HS-5 (cell line): ENCODE data around the gene ZSCAN5B.
"Not testable (repeated sequence)": the region's sequence is repeated elsewhere in the genome, so short reads cannot be mapped to it uniquely, and the experiment has no call there.

Experiments
- DNase-seq: peaks from one replicate; pipeline ENCODE4 v3.0.0-alpha.2; 2012; ENCODE audit warnings: low read depth

Gene ZSCAN5B

GRCh38 chr19:56197646-56198045 is at the start of gene ZSCAN5B:
Gene ZSCAN5B (minus strand): TSS chr19:56197783. CDS start chr19:56193052, 4,731 bp downstream.
- DNase-seq = not testable (repeated sequence)

- not testable (repeated sequence) for DNase-seq
These were observed 48.2 kb upstream of the ZSCAN5B start for GRCh38 chr19:56245764-56246163.

GRCh38 chr19:56245121-56245740 is 47.6 kb upstream of the ZSCAN5B start:
- peak; percentile 41 for DNase-seq

- DNase-seq = no peak
These were observed 25.9 kb upstream of the ZSCAN5B start for GRCh38 chr19:56223481-56223880.

- DNase-seq = no peak
These were observed 25.3 kb upstream of the ZSCAN5B start for GRCh38 chr19:56222901-56223300.

- no peak for DNase-seq
These were observed 24.3 kb upstream of the ZSCAN5B start for GRCh38 chr19:56221851-56222250.

- not testable (repeated sequence) for DNase-seq
These were observed 23.9 kb upstream of the ZSCAN5B start for GRCh38 chr19:56221442-56221841.

- no peak for DNase-seq
These were observed 21.4 kb upstream of the ZSCAN5B start for GRCh38 chr19:56218961-56219360.

GRCh38 chr19:56217039-56217949 is 19.7 kb upstream of the ZSCAN5B start:
- no peak for DNase-seq

GRCh38 chr19:56211718-56212117 is 14.1 kb upstream of the ZSCAN5B start:
- no peak for DNase-seq

GRCh38 chr19:56210036-56210435 is 12.5 kb upstream of the ZSCAN5B start:
- DNase-seq = not testable (repeated sequence)

GRCh38 chr19:56209091-56209490 is 11.5 kb upstream of the ZSCAN5B start:
- DNase-seq = no peak

GRCh38 chr19:56207581-56207980 is 10.0 kb upstream of the ZSCAN5B start:
- DNase-seq = not testable (repeated sequence)

- DNase-seq = no peak
These were observed 4.4 kb upstream of the ZSCAN5B start, which contains the start of gene ZSCAN5C for GRCh38 chr19:56201973-56202372. Gene ZSCAN5C (plus strand): TSS chr19:56202273. CDS start chr19:56205914, 3,641 bp downstream.

GRCh38 chr19:56199687-56200086 is 2.1 kb upstream of the ZSCAN5B start:
- no peak for DNase-seq

- DNase-seq = no peak
These were observed 3.5 kb downstream of the ZSCAN5B start for GRCh38 chr19:56193981-56194640.

- no peak for DNase-seq
These were observed 5.9 kb downstream of the ZSCAN5B start for GRCh38 chr19:56191711-56192110.

- no peak for DNase-seq
These were observed 6.5 kb downstream of the ZSCAN5B start for GRCh38 chr19:56191115-56191514.

GRCh38 chr19:56189785-56190184 is 7.8 kb downstream of the ZSCAN5B start:
- DNase-seq = no peak

GRCh38 chr19:56177564-56178243 is 19.9 kb downstream of the ZSCAN5B start:
- DNase-seq = no peak

- DNase-seq = no peak
These were observed 20.7 kb downstream of the ZSCAN5B start for GRCh38 chr19:56176881-56177280.

- not testable (repeated sequence) for DNase-seq
These were observed 21.3 kb downstream of the ZSCAN5B start for GRCh38 chr19:56176310-56176709.
